Pancreas (tissue), 10 donors: ENCODE measurements around the gene GPC6. TPM values are rescaled to one million over a fixed set of nuclear protein-coding genes. Genes with fewer than 3 reads are reported as not detected.
A peak's percentile ranks its signal among the peaks of the same experiment; 100 is the strongest.

ENCODE experiments used
- ATAC-seq, 4 donors: fragments of 200-7000 bp; cut with Tn5 transposase; one replicate each; pipeline versions ENCODE4 v1.8.0 to v1.9.1; 2020; ENCODE audit warnings: mild to moderate bottlenecking in 4 of 4, moderate library complexity in 4 of 4
- DNase-seq, 6 donors: peaks; one replicate each; pipeline ENCODE4 v3.0.0-alpha.2; 2020
- FAIRE-seq: peaks from 2 replicates; lab custom pipeline; 2012; peaks lifted over from hg19 to GRCh38; lab: Jason Lieb, UNC
- H3K27ac ChIP-seq, 4 donors: fragments of 200-600 bp; sonication (generic); 1 replicate in 3 of 4; 2 replicates in 1 of 4; pipeline versions ENCODE4 v1.5.0 to v1.8.0; 2020
- H3K27me3 ChIP-seq, 4 donors: fragments of 200-600 bp; one replicate each; pipeline ENCODE4 v1.8.0; 2021
- H3K36me3 ChIP-seq, 3 donors: fragments of 200-600 bp; sonication (generic) in 1 of 3; one replicate each; pipeline versions ENCODE4 v1.5.0 to v1.8.0; 2020 to 2021
- H3K4me1 ChIP-seq, 3 donors: fragments of 200-600 bp; one replicate each; pipeline ENCODE4 v1.8.0; 2021
- H3K4me3 ChIP-seq, 4 donors: fragments of 200-600 bp; sonication (generic) in 2 of 4; one replicate each; pipeline versions ENCODE4 v1.5.0 to v1.8.0; 2020 to 2021
- H3K9me3 ChIP-seq, 4 donors: fragments of 200-600 bp; one replicate each; pipeline ENCODE4 v1.8.0; 2021
- CTCF ChIP-seq, 4 donors: fragments of 200-600 bp; sonication (generic) in 3 of 4; IDR thresholded peaks; one replicate each; pipeline versions ENCODE4 v1.5.0 to v1.8.0; 2021; ENCODE audit warnings: antibody characterized with exemption in 4 of 4
- WGBS, 2 donors: extraction: QIAGEN DNeasy Blood & Tissue Kit; methylation state at CpG; one replicate each; pipeline ENCODE4 v1.1.7; 2013; 5-methylcytosine and 5-hydroxymethylcytosine counted together
- intact Hi-C, 3 donors: fragments of 100-400 bp; cut with DNase I; formaldehyde crosslinking; loops; one replicate each; pipeline versions ENCODE4 v1.11.1 to v1.14.2; 2022
- polyA plus RNA-seq, 2 donors: library from polyadenylated mRNA; stranded (reverse); fragments of 200-250 nt; gene quantifications; one replicate each; pipeline ENCODE4 v1.2.3, GENCODE V29; 2013
- total RNA-seq, 6 donors: library from RNA; stranded (reverse); fragmentation: NEBNext Ultra II Directional in 4 of 6; extraction: Animal tissue kit (Norgen Biotek cat#: 25700) in 4 of 6; gene quantifications; one replicate each; pipeline versions ENCODE4 v1.2.1 to v1.2.4, GENCODE V29; 2021 to 2023
- donor health status: healthy with polysubstance abuse.
- donor health status: DM: no; HTN: no; CAD: no; lungs with moderate emphysema.
- donor health status: DM: no; HTN: no; CAD: no.
- donor health status: control.
- donor health status: control.
- donor health status: Bipolar disorder and iron deficiency.
- donor health status: DM: yes; HTN: yes; CAD: no.
- donor health status: DM: no; HTN: no; CAD: no.
- donor health status: DM: no; HTN: no; CAD: no.
- donor health status: DM: yes; HTN: yes; CAD: no.

Gene GPC6
- total and polyA plus RNA-seq, 8 donors, result 0.23 to 3.3 (median 1.2) TPM

DNA sequence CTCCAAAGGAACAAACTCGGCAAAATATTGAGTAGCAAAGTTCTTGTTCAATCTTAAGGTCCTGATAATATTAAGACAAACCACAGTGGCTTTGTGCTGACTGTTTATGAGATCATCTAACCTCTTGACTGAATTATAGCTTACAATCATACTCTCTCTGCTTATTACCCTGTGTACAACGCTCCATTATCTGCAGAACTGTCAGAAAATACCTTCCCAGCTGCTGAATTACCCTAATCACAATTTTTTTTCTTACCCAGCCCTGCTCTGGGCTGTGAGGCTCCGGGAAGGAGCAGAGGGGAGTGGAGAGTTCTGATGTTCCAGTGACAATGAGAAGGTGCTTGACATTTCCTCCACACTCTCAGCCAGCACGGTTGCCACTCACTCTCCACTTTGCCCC, 1188.1 kb downstream of the GPC6 start:
- no peak for TF ChIP-seq CTCF (IDR thresholded peaks at IDR 0.05)
- DNase-seq, result no peak
- H3K36me3 ChIP-seq, result no peaks in the 10 kb centered on the region
- intact Hi-C loops, result no loop called here
- H3K9me3 ChIP-seq, result no peaks in the 10 kb centered on the region
- H3K4me3 ChIP-seq, result no peak overlapping the region
- no peaks in the 10 kb centered on the region for H3K4me1 ChIP-seq
- no peak overlapping the region for H3K27ac ChIP-seq
- FAIRE-seq, result no peak
- 13 to 20% methylated on average over 4 of the region's 4 CpGs for WGBS, 2 donors
- H3K27me3 ChIP-seq, result no peaks in the 10 kb centered on the region
- peak in 2 of 4 donors; percentile 30 to 47 for ATAC-seq

DNA sequence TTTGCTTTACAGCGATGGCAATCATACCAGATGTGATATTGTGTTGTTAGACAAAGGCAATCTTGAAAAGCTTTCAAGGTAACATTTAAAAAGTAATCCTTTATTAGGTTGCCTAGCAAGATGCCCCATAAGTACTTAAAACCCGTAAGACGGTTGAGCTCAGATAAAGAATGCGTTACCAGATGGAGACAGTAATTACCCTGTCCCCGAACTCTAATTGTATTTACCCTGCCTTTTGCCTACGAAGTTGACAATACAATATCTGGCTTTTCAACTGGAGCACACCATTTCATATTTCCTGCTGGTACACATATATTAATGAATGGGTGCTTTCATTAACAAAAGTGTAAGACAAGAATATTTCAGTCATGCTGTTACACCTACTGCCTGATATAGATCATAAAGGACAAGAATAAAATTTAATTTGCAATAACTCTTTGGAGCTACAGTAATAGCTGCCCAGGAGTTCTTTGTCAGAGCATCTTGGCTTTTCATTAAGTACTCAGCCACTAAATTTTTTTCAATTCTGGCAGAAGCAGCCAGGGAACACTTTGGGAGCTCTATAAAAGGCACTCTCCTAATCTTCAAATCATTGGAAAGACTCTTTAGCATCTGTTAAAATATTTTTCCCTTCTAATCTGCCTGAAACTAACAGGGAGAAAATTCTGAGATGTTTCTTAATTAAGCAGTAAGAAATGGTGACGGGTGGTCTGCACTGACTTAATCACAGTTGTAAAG, 1189.1 kb downstream of the GPC6 start:
- FAIRE-seq (no peak), DNase-seq (no peak), ATAC-seq (peak in 2 of 4 donors; percentile 62 to 73)
- Histone ChIP-seq H3K4me3 (no peak overlapping the region), H3K36me3 (no peaks in the 10 kb centered on the region), H3K27me3 (no peaks in the 10 kb centered on the region), H3K9me3 (no peaks in the 10 kb centered on the region), H3K27ac (no peak overlapping the region), H3K4me1 (no peaks in the 10 kb centered on the region)
- TF ChIP-seq CTCF (IDR thresholded peaks at IDR 0.05), result no peak
- intact Hi-C loops, result no loop called here
- WGBS, 2 donors, result 34 to 38% methylated on average over 7 of the region's 7 CpGs

DNA sequence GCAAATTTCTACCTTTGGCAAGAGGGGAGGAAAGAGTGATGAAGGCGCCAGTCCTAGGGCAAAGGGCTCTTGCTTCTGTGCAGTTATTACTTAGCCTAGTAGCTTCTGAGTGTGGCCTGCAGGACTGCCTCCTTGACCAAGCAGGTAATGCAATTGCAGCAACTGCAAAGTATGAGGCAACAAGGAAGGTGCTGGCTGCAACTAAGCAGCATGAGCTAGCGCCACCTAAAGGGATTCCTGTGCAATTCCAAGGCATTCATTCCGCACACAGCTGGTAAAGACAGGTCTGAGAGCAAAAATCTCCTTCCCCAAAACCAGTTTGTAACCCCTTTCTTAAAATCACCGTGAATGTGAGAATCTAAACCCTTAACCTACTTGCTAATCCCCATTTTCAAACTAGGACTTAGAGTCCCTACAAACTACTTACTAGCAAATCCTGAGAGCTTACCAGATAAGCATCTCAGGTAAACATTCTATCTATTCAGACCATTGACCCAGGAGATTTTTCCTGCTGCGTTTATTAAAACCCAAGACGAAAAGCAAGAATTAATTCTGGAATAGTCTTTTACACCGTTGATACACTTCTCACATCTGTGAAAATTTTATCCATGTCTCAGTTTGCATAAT, 1190.0 kb downstream of the GPC6 start:
- Histone ChIP-seq H3K9me3 (no peaks in the 10 kb centered on the region), H3K36me3 (no peaks in the 10 kb centered on the region), H3K27ac (no peak overlapping the region), H3K4me3 (no peak overlapping the region), H3K27me3 (no peaks in the 10 kb centered on the region), H3K4me1 (no peaks in the 10 kb centered on the region)
- WGBS, 2 donors, result 43 to 49% methylated on average over 7 of the region's 7 CpGs
- TF ChIP-seq CTCF (IDR thresholded peaks at IDR 0.05), result peak in 2 of 4 donors; percentile 7 to 20
- no peak for FAIRE-seq
- peak in 3 of 4 donors; percentile 38 to 48 (median 46) for ATAC-seq
- intact Hi-C loops, result no loop called here
- no peak for DNase-seq

- no peak for FAIRE-seq
- ATAC-seq, result no peak
- DNase-seq, result no peak
- no peaks in the 10 kb centered on the region for H3K4me1 ChIP-seq
- H3K4me3 ChIP-seq, result no peak overlapping the region
- TF ChIP-seq CTCF (IDR thresholded peaks at IDR 0.05), result no peak
- no peaks in the 10 kb centered on the region for H3K9me3 ChIP-seq
- H3K27ac ChIP-seq, result no peak overlapping the region
- intact Hi-C loops, result no loop called here
- no peaks in the 10 kb centered on the region for H3K27me3 ChIP-seq
- no peaks in the 10 kb centered on the region for H3K36me3 ChIP-seq
Observed at GRCh38 chr13:94417294-94417693, 1190.7 kb downstream of the GPC6 start.
